ENCODE data around the gene EIF3L.

- TF ChIP-seq EZH2 (IDR thresholded peaks at IDR 0.05) = no peak
- TF ChIP-seq, protein P1, sequence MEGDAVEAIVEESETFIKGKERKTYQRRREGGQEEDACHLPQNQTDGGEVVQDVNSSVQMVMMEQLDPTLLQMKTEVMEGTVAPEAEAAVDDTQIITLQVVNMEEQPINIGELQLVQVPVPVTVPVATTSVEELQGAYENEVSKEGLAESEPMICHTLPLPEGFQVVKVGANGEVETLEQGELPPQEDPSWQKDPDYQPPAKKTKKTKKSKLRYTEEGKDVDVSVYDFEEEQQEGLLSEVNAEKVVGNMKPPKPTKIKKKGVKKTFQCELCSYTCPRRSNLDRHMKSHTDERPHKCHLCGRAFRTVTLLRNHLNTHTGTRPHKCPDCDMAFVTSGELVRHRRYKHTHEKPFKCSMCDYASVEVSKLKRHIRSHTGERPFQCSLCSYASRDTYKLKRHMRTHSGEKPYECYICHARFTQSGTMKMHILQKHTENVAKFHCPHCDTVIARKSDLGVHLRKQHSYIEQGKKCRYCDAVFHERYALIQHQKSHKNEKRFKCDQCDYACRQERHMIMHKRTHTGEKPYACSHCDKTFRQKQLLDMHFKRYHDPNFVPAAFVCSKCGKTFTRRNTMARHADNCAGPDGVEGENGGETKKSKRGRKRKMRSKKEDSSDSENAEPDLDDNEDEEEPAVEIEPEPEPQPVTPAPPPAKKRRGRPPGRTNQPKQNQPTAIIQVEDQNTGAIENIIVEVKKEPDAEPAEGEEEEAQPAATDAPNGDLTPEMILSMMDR (IDR thresholded peaks at IDR 0.05) = no peak
Observed at GRCh38 chr22:37896181-37896592, 47.0 kb downstream of the EIF3L start.
